GM20431 (cell line): ENCODE measurements around the gene CCNJ.

Experiments
- in situ Hi-C: fragments of 300-500 bp; cut with MseI, MboI; formaldehyde crosslinking; loops from one replicate; pipeline ENCODE4 v1.15.0; 2020; ENCODE audit warnings: low sequenced_read_pairs; ENCODE audit not compliant: unreplicated experiment

Gene CCNJ

GRCh38 chr10:96049340-96049739 is 6.0 kb downstream of the CCNJ start:
- in situ Hi-C loops = no loop called here

GRCh38 chr10:96053985-96054384 is 10.6 kb downstream of the CCNJ start:
- in situ Hi-C loops = no loop called here

GRCh38 chr10:96056787-96057186 is 13.4 kb downstream of the CCNJ start:
- in situ Hi-C loops = no loop called here

GRCh38 chr10:96061232-96061631 is 17.8 kb downstream of the CCNJ start:
- in situ Hi-C loops = no loop called here

GRCh38 chr10:96072674-96073073 is 29.3 kb downstream of the CCNJ start:
- in situ Hi-C loops = no loop called here

GRCh38 chr10:96073722-96074121 is 30.3 kb downstream of the CCNJ start:
- in situ Hi-C loops = no loop called here

- in situ Hi-C loops = no loop called here
Measured at GRCh38 chr10:96074776-96075175, 31.4 kb downstream of the CCNJ start.

GRCh38 chr10:96075977-96076376 is 32.6 kb downstream of the CCNJ start:
- in situ Hi-C loops = no loop called here

GRCh38 chr10:96077156-96077555 is 33.8 kb downstream of the CCNJ start:
- in situ Hi-C loops = no loop called here

- in situ Hi-C loops = no loop called here
Measured at GRCh38 chr10:96082153-96082552, 38.8 kb downstream of the CCNJ start.

- in situ Hi-C loops = no loop called here
Measured at GRCh38 chr10:96082748-96083147, 39.4 kb downstream of the CCNJ start.

GRCh38 chr10:96089116-96089515 is 45.7 kb downstream of the CCNJ start:
- in situ Hi-C loops = no loop called here

- in situ Hi-C loops = no loop called here
Measured at GRCh38 chr10:96089670-96090462, 46.5 kb downstream of the CCNJ start.

GRCh38 chr10:96090463-96090800 is 47.0 kb downstream of the CCNJ start:
- in situ Hi-C loops = no loop called here

- in situ Hi-C loops = no loop called here
Measured at GRCh38 chr10:96092999-96093767, 49.8 kb downstream of the CCNJ start.

- in situ Hi-C loops = no loop called here
Measured at GRCh38 chr10:96093948-96094347, 50.6 kb downstream of the CCNJ start.

- in situ Hi-C loops = no loop called here
Measured at GRCh38 chr10:96096958-96097357, 53.6 kb downstream of the CCNJ start.

GRCh38 chr10:96097865-96098264 is 54.5 kb downstream of the CCNJ start:
- in situ Hi-C loops = no loop called here

- in situ Hi-C loops = no loop called here
Measured at GRCh38 chr10:96107623-96108038, 64.2 kb downstream of the CCNJ start.
